GM19099 (cell line): Measurements from ENCODE around the gene KITLG.

Source experiments
- POLR2A ChIP-seq: IDR thresholded peaks from 3 replicates; pipeline ENCODE4 v1.6.1; 2011; ENCODE audit warnings: low read depth; ENCODE audit not compliant: insufficient read length; ENCODE audit errors: extremely low read depth

KITLG gene

DNA sequence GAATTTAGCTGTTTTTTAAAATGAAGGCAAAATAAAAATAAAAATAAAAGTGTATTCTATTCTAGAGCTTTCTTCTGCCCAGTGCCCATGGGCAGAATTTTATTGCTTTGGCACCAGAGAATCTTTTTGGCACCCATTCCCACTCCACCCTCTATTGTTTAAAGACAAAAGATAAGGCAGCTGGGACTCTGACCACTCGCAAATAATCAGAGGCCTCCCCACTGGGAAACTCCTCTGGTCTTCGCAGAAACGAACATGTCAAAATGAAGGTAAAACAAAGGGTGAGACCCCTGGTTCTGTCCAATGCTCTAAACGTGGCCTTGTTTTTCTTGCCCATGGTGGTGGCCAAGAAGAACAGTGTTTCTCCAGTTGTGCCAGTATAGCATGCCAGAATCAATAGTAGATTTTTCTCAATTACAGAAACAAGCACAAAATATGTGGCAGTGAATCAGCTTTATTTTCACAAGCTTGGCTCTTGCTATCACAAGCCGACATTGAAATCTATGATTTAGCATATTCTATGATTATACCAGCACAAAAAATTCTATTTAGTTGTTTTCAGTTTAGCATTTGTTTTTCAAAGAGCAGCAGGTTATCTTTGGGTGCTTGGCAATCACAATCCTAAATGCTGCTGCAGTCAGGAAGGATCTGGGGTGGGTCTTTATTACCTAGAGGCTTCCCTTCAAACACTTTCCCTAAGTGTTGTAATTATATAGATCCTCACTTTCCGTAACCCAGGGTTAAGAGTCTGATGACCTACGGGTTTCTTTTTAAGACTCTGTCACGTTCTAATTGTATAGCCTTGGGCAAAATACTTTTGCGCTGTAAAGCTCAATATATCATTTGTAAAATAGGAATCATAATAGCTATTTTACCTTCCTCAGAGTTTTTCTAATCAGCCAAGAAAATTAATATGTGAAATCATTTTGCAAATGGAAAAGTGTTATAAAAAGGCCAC is 50.5 kb downstream of the KITLG start:
- no peak for TF ChIP-seq POLR2A

DNA sequence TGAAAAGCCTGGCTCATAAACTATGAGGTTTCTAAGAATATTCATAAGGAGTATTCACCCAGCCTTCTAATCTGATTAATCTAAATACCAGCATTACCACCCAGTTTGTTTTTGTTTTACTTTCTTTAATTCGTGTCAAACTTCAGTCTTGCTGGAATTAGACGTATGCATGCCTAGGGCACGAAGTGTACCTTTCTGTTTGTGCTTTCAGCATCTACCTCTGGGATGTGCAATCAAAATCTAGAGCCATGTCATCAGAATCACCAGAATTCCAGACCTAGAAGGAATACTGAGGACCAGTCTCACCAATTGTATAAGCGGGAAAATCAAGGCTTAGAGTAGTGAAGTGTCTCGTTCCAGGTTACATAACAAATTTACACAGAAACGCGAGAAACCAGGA is 57.3 kb downstream of the KITLG start:
- no peak for TF ChIP-seq POLR2A

DNA sequence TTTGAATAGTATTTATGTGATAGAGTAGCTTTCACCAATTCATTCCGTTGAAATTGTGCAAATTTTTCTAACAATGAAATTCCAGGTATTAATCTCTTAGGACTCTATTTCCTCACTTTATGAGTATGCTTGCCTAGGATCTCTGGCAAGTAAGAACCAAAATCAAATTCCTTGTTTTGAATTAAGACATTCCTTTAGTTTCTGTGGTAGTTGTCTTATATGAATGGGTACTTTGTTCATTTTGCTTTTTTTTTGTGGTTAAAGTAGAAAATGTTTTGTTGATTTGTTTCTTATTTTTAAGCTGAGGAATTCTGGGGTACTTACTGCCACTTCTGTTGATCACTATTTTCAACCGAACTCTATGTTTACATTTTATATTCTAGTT is 59.8 kb downstream of the KITLG start:
- TF ChIP-seq POLR2A: no peak

GRCh38 chr12:88519802-88520435 is 60.4 kb downstream of the KITLG start:
- TF ChIP-seq POLR2A: no peak

DNA sequence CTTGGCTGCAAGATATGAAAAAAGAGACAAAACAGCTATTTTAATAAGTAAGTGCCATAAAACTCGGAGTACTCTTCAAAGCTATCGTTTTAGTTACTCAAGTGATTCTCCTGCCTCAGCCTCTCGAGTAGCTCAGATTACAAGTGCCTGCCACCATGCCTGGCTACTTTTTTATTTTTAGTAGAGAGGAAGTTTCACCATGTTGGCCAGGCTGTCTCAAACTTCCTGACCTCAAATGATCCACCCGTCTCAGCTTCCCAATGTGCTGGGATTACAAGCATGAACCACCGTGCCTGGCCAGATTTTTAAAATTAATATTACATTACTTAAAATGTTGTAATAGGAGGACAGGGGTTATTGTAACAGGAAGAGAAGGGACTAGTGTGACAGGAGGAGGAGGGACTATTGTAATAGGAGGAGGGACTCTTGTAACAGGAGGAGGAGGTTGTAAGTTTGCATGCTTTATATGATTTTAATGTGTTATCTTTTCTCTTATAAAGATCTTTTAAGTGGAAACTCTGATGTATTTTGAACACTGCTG is 61.3 kb downstream of the KITLG start:
- no peak for TF ChIP-seq POLR2A

DNA sequence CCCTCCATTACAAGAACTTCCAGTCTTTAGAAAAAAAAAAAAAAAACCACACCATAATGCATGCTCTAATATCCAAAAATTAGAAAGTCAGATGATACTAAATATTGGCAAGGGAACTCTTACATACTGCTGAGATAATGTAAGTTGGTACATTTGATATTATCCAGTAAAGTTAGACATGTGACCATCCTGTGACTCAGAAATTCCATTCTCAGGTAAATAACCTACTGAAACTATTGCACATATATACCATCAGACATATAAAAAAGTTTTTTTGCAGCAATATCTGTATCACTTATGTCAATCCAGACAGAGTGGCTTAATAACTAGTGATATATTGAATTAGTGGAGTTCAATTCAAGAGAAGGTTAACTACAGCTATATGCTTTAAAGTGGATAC is 63.5 kb downstream of the KITLG start:
- no peak for TF ChIP-seq POLR2A

- no peak for TF ChIP-seq POLR2A
Observed at GRCh38 chr12:88510843-88511242, 69.4 kb downstream of the KITLG start.

DNA sequence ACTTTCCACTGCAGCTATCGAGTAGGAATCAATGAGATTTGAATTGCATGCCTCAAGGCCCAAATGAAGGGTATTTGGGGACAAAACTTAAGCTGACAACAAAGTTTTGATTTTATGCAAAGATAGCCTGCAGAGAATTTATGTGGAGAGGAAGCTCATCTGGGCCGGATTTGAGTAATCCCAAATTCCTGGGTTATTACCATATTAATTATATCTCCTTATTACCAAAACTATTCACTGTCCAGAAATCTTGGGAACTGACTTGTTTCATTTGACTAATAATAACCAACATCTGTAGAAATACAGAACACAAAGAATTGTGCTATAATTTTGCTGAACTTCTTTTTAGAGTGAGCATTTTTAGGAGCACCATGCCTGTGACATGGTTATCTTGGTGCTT is 70.4 kb downstream of the KITLG start:
- no peak for TF ChIP-seq POLR2A

DNA sequence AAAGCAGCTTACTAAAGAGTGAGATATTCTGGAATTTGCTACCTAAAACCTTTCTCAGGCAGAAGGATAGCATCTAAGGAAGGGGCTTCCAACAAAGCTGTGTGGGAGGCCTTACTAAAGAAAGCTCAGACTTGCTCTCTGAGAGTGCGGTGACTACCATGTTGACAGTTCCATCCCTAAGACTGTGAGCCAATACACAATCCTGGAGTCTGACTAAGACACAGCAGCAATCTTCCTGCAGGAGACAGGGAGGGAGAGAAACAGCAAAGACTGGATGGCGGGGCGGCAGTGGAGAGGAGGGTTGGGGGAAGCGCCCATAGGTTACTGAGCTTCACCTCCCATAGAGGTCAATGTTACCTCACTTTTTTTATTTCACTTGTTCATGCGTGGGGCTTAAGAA is 70.9 kb downstream of the KITLG start:
- no peak for TF ChIP-seq POLR2A

GRCh38 chr12:88507270-88507669 is 73.0 kb downstream of the KITLG start:
- TF ChIP-seq POLR2A: no peak

DNA sequence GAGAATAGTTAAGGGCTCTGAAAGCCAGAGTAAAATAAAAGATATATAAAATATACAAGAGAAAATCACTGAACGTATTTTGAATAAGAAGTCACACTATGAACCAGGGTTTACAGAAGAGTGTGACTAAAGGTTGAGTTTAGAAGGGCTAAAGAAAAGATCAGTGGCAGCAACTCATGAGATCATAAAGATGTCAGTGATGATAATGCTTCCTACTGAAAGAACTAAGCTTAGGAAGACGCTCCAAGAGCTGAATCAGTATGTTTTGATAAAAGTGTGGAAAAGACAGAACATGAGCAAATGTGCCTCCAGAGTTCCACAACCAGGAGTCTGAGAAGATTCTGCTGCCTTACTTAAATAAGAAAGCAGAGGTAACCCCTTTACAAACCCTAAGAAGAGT is 74.6 kb downstream of the KITLG start:
- no peak for TF ChIP-seq POLR2A

GRCh38 chr12:88503281-88503703 is 77.0 kb downstream of the KITLG start:
- TF ChIP-seq POLR2A: no peak

DNA sequence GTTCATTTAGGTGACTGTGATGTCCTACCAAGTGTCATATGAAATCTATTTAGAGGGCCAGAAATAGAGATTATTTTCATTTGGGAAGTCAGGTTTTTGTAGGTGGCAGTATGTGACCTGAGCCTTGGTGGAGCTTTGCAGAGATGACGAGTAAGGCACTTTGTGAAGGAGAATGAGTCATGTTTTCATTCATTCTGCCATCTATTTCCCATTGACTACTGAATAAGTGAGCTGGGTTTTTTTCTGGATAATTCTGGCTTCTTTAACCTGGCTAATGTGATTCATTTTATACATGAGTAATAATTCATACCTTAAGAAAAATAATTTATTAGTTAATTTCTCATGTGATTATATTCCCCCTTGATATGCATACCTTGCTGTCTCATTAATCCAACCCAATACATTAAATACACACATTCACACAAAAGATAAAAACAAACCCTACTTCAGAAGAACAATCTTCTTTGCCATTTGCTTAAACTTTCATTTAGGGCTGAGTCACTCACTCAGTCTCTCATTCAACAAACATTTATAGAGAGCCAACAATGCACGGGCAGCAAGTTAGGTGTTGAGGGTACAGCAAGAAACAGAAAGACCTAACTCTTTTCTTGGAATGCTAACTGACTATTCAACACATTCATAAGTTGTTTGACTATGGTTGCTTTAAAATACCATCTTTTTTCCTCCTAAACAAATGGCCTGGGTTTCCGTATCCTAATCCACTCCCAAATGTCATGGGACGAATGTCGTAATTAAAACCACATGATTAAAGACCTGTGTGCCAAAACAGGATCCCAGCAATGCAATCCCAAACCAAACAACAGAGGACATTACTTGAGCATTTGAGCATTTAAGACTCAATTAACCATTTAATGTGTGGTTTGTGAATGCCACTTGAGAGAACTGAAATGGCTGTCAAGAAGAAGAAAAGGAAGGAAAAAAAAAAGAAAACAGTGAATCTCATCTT is 78.0 kb downstream of the KITLG start:
- TF ChIP-seq POLR2A: no peak

DNA sequence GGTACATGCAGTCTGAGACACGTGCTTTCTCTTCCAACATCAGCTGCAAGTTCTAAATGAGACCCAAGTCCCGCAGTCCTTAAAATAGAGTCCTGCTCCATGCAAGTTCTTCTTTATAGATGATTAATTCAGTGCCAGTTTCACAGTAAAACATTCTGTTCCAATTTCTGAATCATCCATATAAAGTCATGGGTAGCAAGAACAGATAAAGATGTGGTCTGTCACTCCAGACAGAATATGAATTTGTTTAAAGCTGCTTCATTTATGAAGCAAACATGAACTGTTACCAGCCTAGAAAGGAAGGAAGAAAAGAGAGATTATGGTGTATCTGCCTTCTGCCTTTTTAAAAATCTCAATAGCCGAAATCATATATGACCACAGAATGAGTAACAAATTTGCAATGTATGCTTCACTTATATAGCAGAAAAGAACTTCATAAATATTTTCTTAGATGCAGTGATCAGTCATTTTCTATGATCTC is 83.3 kb downstream of the KITLG start:
- TF ChIP-seq POLR2A: no peak

DNA sequence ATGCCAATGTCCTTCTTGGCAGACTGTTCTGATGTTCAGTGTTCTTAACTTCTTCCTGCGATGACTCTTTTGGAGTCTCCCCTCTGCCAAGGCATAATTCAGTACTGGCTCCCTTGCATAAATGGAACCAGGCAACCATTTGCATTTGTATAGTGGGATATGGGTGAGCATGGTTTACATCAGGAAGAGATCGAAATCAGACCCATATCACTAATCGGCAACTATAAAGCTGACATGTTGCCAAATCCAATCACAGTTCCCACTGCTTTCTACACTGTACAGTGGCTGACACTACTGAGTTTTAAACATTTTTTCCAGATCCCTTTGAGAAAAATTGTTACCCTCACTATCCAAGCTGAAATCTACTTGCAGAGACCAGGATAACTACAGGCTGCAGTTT is 83.8 kb downstream of the KITLG start:
- no peak for TF ChIP-seq POLR2A
